ENCODE data around the gene IFITM2. TPM values are rescaled to one million over a fixed set of nuclear protein-coding genes. Genes with fewer than 3 reads are reported as not detected.

IFITM2 gene
- total RNA-seq, 2 donors from 2014 or later = 74.1 to 115 TPM

- H3K9me3 ChIP-seq = no peaks in the 10 kb centered on the region
- DNase-seq = no peak
- H3K9ac ChIP-seq (ENCODE audit: low read depth in 2 of 2, low read length in 2 of 2) = no peak overlapping the region
- H3K36me3 ChIP-seq = no peaks in the 10 kb centered on the region
- no peak for TF ChIP-seq CTCF (IDR thresholded peaks at IDR 0.05)
- H3K4me1 ChIP-seq = peaks cover 6% of the 10 kb centered on the region
- no peak overlapping the region for H3K27ac ChIP-seq
- H3K27me3 ChIP-seq = no peaks in the 10 kb centered on the region
- intact Hi-C loops (cut with DNase I) = loop anchor here (5.0 kb wide), 1 partner anchor 49 kb away; the partner anchor contains the start of gene IFITM2
- H3K4me3 ChIP-seq = no peak overlapping the region
These were observed 49.0 kb downstream of the IFITM2 start for GRCh38 chr11:356610-357009.

GRCh38 chr11:357582-357981 is 50.0 kb downstream of the IFITM2 start:
- no peak for DNase-seq
- no peak for TF ChIP-seq CTCF (IDR thresholded peaks at IDR 0.05)
- Histone ChIP-seq H3K27ac (no peak overlapping the region), H3K9me3 (no peaks in the 10 kb centered on the region), H3K4me1 (peaks cover 6% of the 10 kb centered on the region), H3K27me3 (no peaks in the 10 kb centered on the region), H3K36me3 (no peaks in the 10 kb centered on the region), H3K4me3 (no peak overlapping the region), H3K9ac (ENCODE audit: low read depth in 2 of 2, low read length in 2 of 2) (no peak overlapping the region)
- intact Hi-C loops (cut with DNase I) = loop anchor here (5.0 kb wide), 1 partner anchor 50 kb away; the partner anchor contains the start of gene IFITM2

- Histone ChIP-seq H3K4me3 (no peak overlapping the region), H3K9ac (ENCODE audit: low read depth in 2 of 2, low read length in 2 of 2) (no peak overlapping the region), H3K27me3 (no peaks in the 10 kb centered on the region), H3K27ac (no peak overlapping the region), H3K9me3 (no peaks in the 10 kb centered on the region), H3K36me3 (no peaks in the 10 kb centered on the region), H3K4me1 (peaks cover 2% of the 10 kb centered on the region)
- intact Hi-C loops (cut with DNase I) = loop anchor here (5.0 kb wide), 1 partner anchor 51 kb away; the partner anchor contains the start of gene IFITM2
- DNase-seq = no peak
- TF ChIP-seq CTCF (IDR thresholded peaks at IDR 0.05) = no peak
These were observed 50.6 kb downstream of the IFITM2 start for GRCh38 chr11:358129-358800.

Other genes starting within 250 kb of the IFITM2 start
- gene SCGB1C1, start 114.7 kb upstream of the IFITM2 start, total RNA-seq = not detected
- 10 to 100 TPM; 51.0 to 62.2 TPM for gene BET1L, start 100.4 kb upstream of the IFITM2 start, total RNA-seq
- gene RIC8A, start 100.1 kb upstream of the IFITM2 start, total RNA-seq = 100 to 1,000 TPM in 1 of 2 donors, 10 to 100 TPM in 1; 69.3 to 112 TPM
- gene SIRT3, start 71.5 kb upstream of the IFITM2 start, total RNA-seq = 10 to 100 TPM; 15.1 to 16.9 TPM
- 100 to 1,000 TPM in 1 of 2 donors, 10 to 100 TPM in 1; 99.0 to 145 TPM for gene PSMD13, start 70.8 kb upstream of the IFITM2 start, total RNA-seq
- gene NLRP6, start 29.4 kb upstream of the IFITM2 start, total RNA-seq = under 1 TPM; 0.17 to 0.72 TPM
- 10 to 100 TPM; 10.6 to 12.9 TPM for gene PGGHG, start 18.7 kb upstream of the IFITM2 start, total RNA-seq
- not detected for gene IFITM5, start 8.3 kb upstream of the IFITM2 start, total RNA-seq
- gene IFITM1, start 6.2 kb downstream of the IFITM2 start, total RNA-seq = 100 to 1,000 TPM in 1 of 2 donors, 10 to 100 TPM in 1; 63.3 to 101 TPM
- 100 to 1,000 TPM; 132 to 160 TPM for gene IFITM3, start 13.0 kb downstream of the IFITM2 start, total RNA-seq
- gene B4GALNT4, start 61.7 kb downstream of the IFITM2 start, total RNA-seq = 1 to 10 TPM; 1.6 to 2.0 TPM
- 100 to 1,000 TPM; 167 to 247 TPM for gene PKP3, start 86.4 kb downstream of the IFITM2 start, total RNA-seq
- gene SIGIRR, start 107.2 kb downstream of the IFITM2 start, total RNA-seq = 100 to 1,000 TPM in 1 of 2 donors, 10 to 100 TPM in 1; 91.4 to 177 TPM
- gene ANO9, start 134.2 kb downstream of the IFITM2 start, total RNA-seq = 100 to 1,000 TPM; 121 to 129 TPM
- 10 to 100 TPM; 20.6 to 27.6 TPM for gene PTDSS2, start 142.5 kb downstream of the IFITM2 start, total RNA-seq
- 100 to 1,000 TPM; 106 to 140 TPM for gene RNH1, start 199.4 kb downstream of the IFITM2 start, total RNA-seq
- gene HRAS, start 227.8 kb downstream of the IFITM2 start, total RNA-seq = 10 to 100 TPM; 38.4 to 67.0 TPM
- gene LRRC56, start 229.7 kb downstream of the IFITM2 start, total RNA-seq = 1 to 10 TPM; 2.8 to 3.2 TPM